Right renal pelvis (tissue), 4 donors: ENCODE results near the gene ARF3. TPM values are rescaled to one million over a fixed set of nuclear protein-coding genes. Genes with fewer than 3 reads are reported as not detected.
A peak's percentile ranks its signal among the peaks of the same experiment; 100 is the strongest.

Experiments used
- DNase-seq, 4 donors: peaks; one replicate each; pipeline ENCODE4 v3.0.0-alpha.2; 2013; ENCODE audit warnings: low read depth in 4 of 4, low spot score in 3 of 4, missing footprints in 1 of 4
- polyA plus RNA-seq, 4 donors: library from polyadenylated mRNA; unstranded; fragments of 120-200 nt; gene quantifications; one replicate each; pipeline ENCODE4 v1.2.1, GENCODE V29; 2013; ENCODE audit not compliant: insufficient read length in 4 of 4

Gene ARF3
- 100 to 1,000 TPM; 133 to 150 (median 145) TPM for polyA plus RNA-seq

- DNase-seq: peak; percentile 87 to 91 (median 90)
Observed at GRCh38 chr12:48957141-48958048, at the start of gene ARF3. ARF3 (minus strand) TSS chr12:48957487; CDS start chr12:48941095, 16,392 bp downstream.

- no peak for DNase-seq
Observed at GRCh38 chr12:49000346-49000745, 43.1 kb upstream of the ARF3 start.

GRCh38 chr12:48999371-49000131 lies 42.3 kb upstream of the ARF3 start, which contains the start of gene DDN:
DDN (minus strand) TSS chr12:48999375; CDS start chr12:48999287, 88 bp downstream.
- DNase-seq: no peak

GRCh38 chr12:48998497-48999353 lies 41.4 kb upstream of the ARF3 start:
- DNase-seq: no peak

GRCh38 chr12:48997719-48998496 lies 40.6 kb upstream of the ARF3 start:
- no peak for DNase-seq

GRCh38 chr12:48996794-48997718 lies 39.8 kb upstream of the ARF3 start:
- peak in 1 of 4 donors; percentile 62 for DNase-seq

- peak in 3 of 4 donors; percentile 67 to 78 (median 75) for DNase-seq
Observed at GRCh38 chr12:48995086-48995879, 38.0 kb upstream of the ARF3 start.

GRCh38 chr12:48994224-48995085 lies 37.2 kb upstream of the ARF3 start:
- DNase-seq: no peak

- DNase-seq: no peak
Observed at GRCh38 chr12:48993787-48994186, 36.5 kb upstream of the ARF3 start.

- DNase-seq: no peak
Observed at GRCh38 chr12:48991247-48992050, 34.2 kb upstream of the ARF3 start.

- no peak for DNase-seq
Observed at GRCh38 chr12:48990552-48990951, 33.3 kb upstream of the ARF3 start.

GRCh38 chr12:48988030-48988649 lies 30.9 kb upstream of the ARF3 start:
- no peak for DNase-seq

- no peak for DNase-seq
Observed at GRCh38 chr12:48986720-48987291, 29.5 kb upstream of the ARF3 start.

GRCh38 chr12:48985901-48986300 lies 28.6 kb upstream of the ARF3 start:
- DNase-seq: no peak

- DNase-seq: no peak
Observed at GRCh38 chr12:48985475-48985897, 28.2 kb upstream of the ARF3 start.
